Tibial artery (tissue), 4 donors: ENCODE data around the gene AKAP9.

Experiments
- DNase-seq, 2 donors: peaks; one replicate each; pipeline ENCODE4 v3.0.0-alpha.2; 2019
- H3K27ac ChIP-seq, 2 donors: fragments of 200-600 bp; sonication (generic) in 1 of 2; 1 replicate in 1 of 2; 2 replicates in 1 of 2; pipeline ENCODE4 v1.5.1; 2018 to 2019; ENCODE audit warnings: mild to moderate bottlenecking in 1 of 2
- H3K27me3 ChIP-seq, 2 donors: fragments of 200-600 bp; sonication (generic) in 1 of 2; one replicate each; pipeline versions ENCODE4 v1.5.1 to v1.6.0; 2016 to 2019
- H3K36me3 ChIP-seq, 3 donors: fragments of 200-600 bp; sonication (generic) in 2 of 3; one replicate each; pipeline ENCODE4 v1.5.1; 2016 to 2019; ENCODE audit warnings: mild to moderate bottlenecking in 2 of 3
- H3K4me1 ChIP-seq, 4 donors: fragments of 200-600 bp; sonication (generic) in 2 of 4; 1 replicate in 3 of 4; 2 replicates in 1 of 4; pipeline ENCODE4 v1.5.1; 2016 to 2019
- H3K4me3 ChIP-seq, 2 donors: fragments of 200-600 bp; sonication (generic) in 1 of 2; 1 replicate in 1 of 2; 2 replicates in 1 of 2; pipeline ENCODE4 v1.5.1; 2018 to 2019; ENCODE audit warnings: mild to moderate bottlenecking in 2 of 2
- H3K9me3 ChIP-seq, 3 donors: fragments of 200-600 bp; sonication (generic) in 1 of 3; one replicate each; pipeline ENCODE4 v1.5.1; 2016 to 2019
- intact Hi-C: fragments of 100-400 bp; cut with DNase I; formaldehyde crosslinking; loops from one replicate; pipeline ENCODE4 v1.15.0; 2023; ENCODE audit warnings: low total_unique reads
- TF ChIP-seq, protein P1 (sequence below), 2 experiments: fragments of 200-600 bp in 1 of 2; fragments of 450-650 bp in 1 of 2; IDR thresholded peaks; one replicate each; pipeline ENCODE4 v1.5.1; 2017 to 2019; ENCODE audit warnings: antibody characterized with exemption in 2 of 2, mild to moderate bottlenecking in 1 of 2, moderate library complexity in 1 of 2

The AKAP9 gene

DNA sequence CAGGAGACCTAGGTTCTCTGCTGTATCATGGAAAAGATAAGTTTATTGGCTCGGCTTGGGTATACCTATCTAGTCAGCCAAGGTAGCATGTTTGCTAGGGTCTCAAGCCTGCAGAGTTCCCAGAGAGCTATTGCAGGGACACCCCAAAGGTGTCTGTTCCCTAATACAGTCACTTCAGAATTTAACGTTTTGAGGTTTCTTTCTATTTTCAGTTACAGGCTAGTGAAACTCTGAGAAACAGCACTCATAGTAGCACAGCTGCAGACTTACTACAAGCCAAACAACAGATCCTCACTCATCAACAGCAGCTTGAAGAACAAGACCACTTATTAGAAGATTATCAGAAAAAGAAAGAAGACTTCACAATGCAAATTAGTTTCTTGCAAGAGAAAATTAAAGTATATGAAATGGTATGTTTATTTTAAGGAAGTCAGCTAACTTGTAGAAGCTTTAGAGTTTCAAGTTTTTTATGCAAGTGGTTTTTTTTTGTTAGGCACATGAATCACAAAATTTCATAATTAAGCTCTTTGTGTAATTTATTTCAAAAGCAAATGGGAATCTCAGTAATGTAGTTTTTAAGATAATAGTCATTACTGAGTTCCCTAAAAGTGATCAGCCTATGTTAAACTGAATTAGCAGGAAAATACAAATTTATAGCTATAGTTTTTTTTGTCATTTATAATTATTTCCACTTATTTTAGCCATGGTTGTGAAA, 54.9 kb downstream of the AKAP9 start:
- DNase-seq: no peak
- no peak overlapping the region for H3K27ac ChIP-seq
- no peaks in the 10 kb centered on the region for H3K27me3 ChIP-seq
- TF ChIP-seq, protein P1, sequence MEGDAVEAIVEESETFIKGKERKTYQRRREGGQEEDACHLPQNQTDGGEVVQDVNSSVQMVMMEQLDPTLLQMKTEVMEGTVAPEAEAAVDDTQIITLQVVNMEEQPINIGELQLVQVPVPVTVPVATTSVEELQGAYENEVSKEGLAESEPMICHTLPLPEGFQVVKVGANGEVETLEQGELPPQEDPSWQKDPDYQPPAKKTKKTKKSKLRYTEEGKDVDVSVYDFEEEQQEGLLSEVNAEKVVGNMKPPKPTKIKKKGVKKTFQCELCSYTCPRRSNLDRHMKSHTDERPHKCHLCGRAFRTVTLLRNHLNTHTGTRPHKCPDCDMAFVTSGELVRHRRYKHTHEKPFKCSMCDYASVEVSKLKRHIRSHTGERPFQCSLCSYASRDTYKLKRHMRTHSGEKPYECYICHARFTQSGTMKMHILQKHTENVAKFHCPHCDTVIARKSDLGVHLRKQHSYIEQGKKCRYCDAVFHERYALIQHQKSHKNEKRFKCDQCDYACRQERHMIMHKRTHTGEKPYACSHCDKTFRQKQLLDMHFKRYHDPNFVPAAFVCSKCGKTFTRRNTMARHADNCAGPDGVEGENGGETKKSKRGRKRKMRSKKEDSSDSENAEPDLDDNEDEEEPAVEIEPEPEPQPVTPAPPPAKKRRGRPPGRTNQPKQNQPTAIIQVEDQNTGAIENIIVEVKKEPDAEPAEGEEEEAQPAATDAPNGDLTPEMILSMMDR (IDR thresholded peaks at IDR 0.05): no peak
- no peaks in the 10 kb centered on the region for H3K4me1 ChIP-seq
- no peak overlapping the region for H3K4me3 ChIP-seq
- H3K9me3 ChIP-seq: no peaks in the 10 kb centered on the region
- intact Hi-C loops: no loop called here
- H3K36me3 ChIP-seq: peaks cover 47 to 63% (median 62%) of the 10 kb centered on the region in 3 donors

DNA sequence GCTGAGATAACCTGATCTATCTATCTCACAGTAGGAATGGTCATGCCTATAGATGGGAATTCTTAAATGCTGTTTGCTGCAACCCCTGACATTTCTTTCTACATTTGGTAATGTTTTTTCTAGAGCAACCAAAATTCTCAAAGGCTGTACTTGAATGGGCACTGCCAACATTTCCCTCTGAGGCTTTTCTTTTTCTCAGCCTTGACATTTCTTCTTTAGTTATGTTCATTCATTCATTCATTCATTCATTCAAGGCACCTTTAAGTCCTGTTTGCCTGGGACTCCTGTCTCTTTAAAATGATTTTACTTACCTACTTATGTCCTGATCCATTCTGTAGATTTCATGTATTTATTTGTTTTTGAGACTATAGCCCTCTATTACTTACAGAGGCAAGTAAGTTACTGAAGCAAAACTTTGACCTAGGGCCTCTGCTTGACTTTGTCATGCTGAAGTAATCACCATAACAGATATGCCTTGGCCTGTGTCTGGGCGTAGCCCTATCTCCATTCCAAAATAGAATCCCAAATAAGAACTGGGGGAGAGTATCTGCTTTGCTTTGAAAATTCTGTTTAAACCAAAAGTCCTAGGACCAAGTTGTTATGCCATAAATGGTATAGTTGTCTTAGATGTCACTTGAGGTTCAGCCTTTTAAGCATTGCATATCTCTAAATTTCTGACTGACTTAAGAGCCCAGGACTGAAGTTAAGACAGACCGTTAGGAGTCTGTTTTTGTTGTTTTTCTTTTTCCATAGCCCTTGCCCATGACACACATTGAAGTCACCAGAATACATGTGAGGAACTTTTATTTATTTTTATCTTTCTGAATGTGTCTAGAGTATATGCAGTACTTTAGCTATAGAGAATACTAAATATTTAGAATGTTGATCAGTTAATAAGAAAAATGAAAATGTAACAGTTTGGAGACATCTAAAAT, 59.2 kb downstream of the AKAP9 start:
- no peak for DNase-seq
- Histone ChIP-seq H3K27me3 (no peaks in the 10 kb centered on the region), H3K4me1 (no peaks in the 10 kb centered on the region), H3K4me3 (no peak overlapping the region), H3K27ac (no peak overlapping the region), H3K36me3 (peaks cover 42 to 52% (median 51%) of the 10 kb centered on the region in 3 donors), H3K9me3 (no peaks in the 10 kb centered on the region)
- TF ChIP-seq, protein P1 (IDR thresholded peaks at IDR 0.05): no peak
- intact Hi-C loops: no loop called here

DNA sequence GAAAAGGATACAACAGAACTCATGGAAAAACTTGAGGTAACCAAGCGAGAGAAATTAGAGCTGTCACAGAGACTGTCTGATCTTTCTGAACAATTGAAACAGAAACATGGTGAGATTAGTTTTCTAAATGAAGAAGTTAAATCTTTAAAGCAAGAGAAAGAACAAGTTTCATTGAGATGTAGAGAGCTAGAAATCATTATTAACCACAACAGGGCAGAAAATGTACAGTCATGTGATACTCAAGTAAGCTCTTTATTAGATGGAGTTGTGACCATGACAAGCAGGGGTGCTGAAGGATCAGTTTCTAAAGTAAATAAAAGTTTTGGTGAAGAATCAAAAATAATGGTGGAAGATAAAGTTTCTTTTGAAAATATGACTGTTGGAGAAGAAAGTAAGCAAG, 62.1 kb downstream of the AKAP9 start:
- no peak overlapping the region for H3K4me3 ChIP-seq
- DNase-seq: no peak
- TF ChIP-seq, protein P1 (IDR thresholded peaks at IDR 0.05): no peak
- H3K36me3 ChIP-seq: peaks cover 20 to 47% (median 44%) of the 10 kb centered on the region in 3 donors
- H3K9me3 ChIP-seq: no peaks in the 10 kb centered on the region
- no peaks in the 10 kb centered on the region for H3K4me1 ChIP-seq
- H3K27me3 ChIP-seq: no peaks in the 10 kb centered on the region
- intact Hi-C loops: no loop called here
- H3K27ac ChIP-seq: no peak overlapping the region

DNA sequence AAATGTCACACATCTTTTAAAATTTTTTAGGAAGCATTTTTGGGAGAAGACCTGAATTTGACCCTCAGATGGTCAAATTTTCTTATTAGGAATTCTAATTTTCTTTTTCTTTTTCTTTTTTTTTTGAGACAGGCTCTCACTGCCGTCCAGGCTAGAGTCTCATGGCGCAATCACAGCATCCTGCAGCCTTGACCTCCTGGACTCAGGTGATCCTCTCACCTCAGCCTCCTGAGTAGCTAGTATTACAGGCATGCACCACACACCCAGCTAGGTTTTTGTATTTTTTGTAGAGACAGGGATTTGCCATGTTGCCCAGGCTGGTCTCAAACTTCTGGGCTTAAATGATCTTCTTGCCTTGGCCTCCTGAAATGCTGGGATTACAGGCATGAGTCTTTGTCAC, 65.4 kb downstream of the AKAP9 start:
- Histone ChIP-seq H3K27me3 (no peaks in the 10 kb centered on the region), H3K36me3 (peaks cover 21 to 53% (median 37%) of the 10 kb centered on the region in 3 donors), H3K4me1 (no peaks in the 10 kb centered on the region), H3K27ac (no peak overlapping the region), H3K9me3 (no peaks in the 10 kb centered on the region), H3K4me3 (no peak overlapping the region)
- intact Hi-C loops: no loop called here
- DNase-seq: no peak
- TF ChIP-seq, protein P1 (IDR thresholded peaks at IDR 0.05): no peak

DNA sequence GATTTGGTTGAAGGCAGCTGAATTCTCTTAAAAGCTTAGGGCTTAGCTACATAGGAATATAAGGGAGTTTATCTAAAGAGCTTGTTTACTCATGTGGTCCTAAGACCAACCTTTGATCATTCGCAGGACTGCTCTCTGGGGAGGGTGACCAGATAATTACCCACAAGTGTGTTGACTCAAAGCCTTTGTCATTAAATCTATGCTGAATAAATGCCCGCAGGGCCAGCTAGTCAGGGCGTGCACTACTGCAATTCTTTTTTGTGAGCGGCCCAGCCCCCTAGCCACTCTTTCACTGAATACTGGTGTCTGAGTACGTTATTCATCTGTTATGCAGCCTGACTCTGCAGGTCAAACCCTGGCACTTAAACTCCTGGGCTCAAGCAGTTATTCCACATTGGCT, 69.6 kb downstream of the AKAP9 start:
- Histone ChIP-seq H3K4me1 (no peaks in the 10 kb centered on the region), H3K36me3 (peaks cover 21 to 71% (median 33%) of the 10 kb centered on the region in 3 donors), H3K9me3 (no peaks in the 10 kb centered on the region), H3K27me3 (no peaks in the 10 kb centered on the region), H3K27ac (no peak overlapping the region), H3K4me3 (no peak overlapping the region)
- TF ChIP-seq, protein P1 (IDR thresholded peaks at IDR 0.05): no peak
- DNase-seq: no peak
- intact Hi-C loops: no loop called here
